Peyer's patch (tissue), 4 donors: ENCODE measurements around the gene METTL24. TPM values are rescaled to one million over a fixed set of nuclear protein-coding genes. Genes with fewer than 3 reads are reported as not detected.
A peak's percentile ranks its signal among the peaks of the same experiment; 100 is the strongest.

Experiments
- DNase-seq, 3 donors: peaks; one replicate each; pipeline ENCODE4 v3.0.0-alpha.2; 2017 to 2019
- H3K27ac ChIP-seq, 4 donors: fragments of 200-600 bp; sonication (generic); one replicate each; pipeline ENCODE4 v1.5.1; 2016 to 2019
- H3K27me3 ChIP-seq, 2 donors: fragments of 200-600 bp; sonication (generic); one replicate each; pipeline ENCODE4 v1.5.1; 2019
- H3K36me3 ChIP-seq, 3 donors: fragments of 200-600 bp; sonication (generic); one replicate each; pipeline ENCODE4 v1.5.1; 2016 to 2019
- H3K4me1 ChIP-seq, 4 donors: fragments of 200-600 bp; sonication (generic); one replicate each; pipeline ENCODE4 v1.5.1; 2016 to 2019
- H3K4me3 ChIP-seq, 4 donors: fragments of 200-600 bp; sonication (generic); 1 replicate in 3 of 4; 2 replicates in 1 of 4; pipeline ENCODE4 v1.5.1; 2016 to 2019; ENCODE audit warnings: mild to moderate bottlenecking in 1 of 4
- H3K9me3 ChIP-seq, 4 donors: fragments of 200-600 bp; sonication (generic); one replicate each; pipeline ENCODE4 v1.5.1; 2016 to 2019; ENCODE audit warnings: mild to moderate bottlenecking in 1 of 4
- CTCF ChIP-seq, 6 experiments: fragments of 450-650 bp in 4 of 6; fragments of 200-600 bp in 2 of 6; sonication (generic) in 1 of 6; IDR thresholded peaks; one replicate each; pipeline ENCODE4 v1.5.1; 2017 to 2019; ENCODE audit warnings: antibody characterized with exemption in 6 of 6, mild to moderate bottlenecking in 3 of 6, moderate library complexity in 1 of 6
- POLR2A ChIP-seq, 2 donors: fragments of 450-650 bp; IDR thresholded peaks; one replicate each; pipeline ENCODE4 v1.5.1; 2017; ENCODE audit warnings: antibody characterized with exemption in 2 of 2, mild to moderate bottlenecking in 2 of 2, moderate library complexity in 2 of 2
- total RNA-seq, 4 donors: library from RNA; depleted of rRNA; stranded (reverse); fragments of >200 nt; gene quantifications; one replicate each; pipeline ENCODE4 v1.1.0, GENCODE V29; 2016

METTL24 gene
- total RNA-seq, 4 donors from 2014 or later = 3.9 to 11.2 (median 6.8) TPM

- Histone ChIP-seq H3K4me1 (no peaks in the 10 kb centered on the region), H3K4me3 (no peak overlapping the region), H3K36me3 (no peaks in the 10 kb centered on the region), H3K27ac (no peak overlapping the region), H3K9me3 (no peaks in the 10 kb centered on the region), H3K27me3 (no peaks in the 10 kb centered on the region)
- TF ChIP-seq POLR2A (IDR thresholded peaks at IDR 0.05) (no peak), CTCF (IDR thresholded peaks at IDR 0.05) (no peak)
- DNase-seq = no peak
Observed at GRCh38 chr6:110298411-110298810, 59.7 kb downstream of the METTL24 start.

GRCh38 chr6:110296241-110297025, 61.7 kb downstream of the METTL24 start:
- Histone ChIP-seq H3K4me1 (no peaks in the 10 kb centered on the region), H3K36me3 (no peaks in the 10 kb centered on the region), H3K27ac (no peak overlapping the region), H3K27me3 (no peaks in the 10 kb centered on the region), H3K9me3 (no peaks in the 10 kb centered on the region), H3K4me3 (peak overlapping the region in 1 of 4 donors; percentile 15)
- TF ChIP-seq CTCF (IDR thresholded peaks at IDR 0.05) (no peak), POLR2A (IDR thresholded peaks at IDR 0.05) (no peak)
- no peak for DNase-seq

DNA sequence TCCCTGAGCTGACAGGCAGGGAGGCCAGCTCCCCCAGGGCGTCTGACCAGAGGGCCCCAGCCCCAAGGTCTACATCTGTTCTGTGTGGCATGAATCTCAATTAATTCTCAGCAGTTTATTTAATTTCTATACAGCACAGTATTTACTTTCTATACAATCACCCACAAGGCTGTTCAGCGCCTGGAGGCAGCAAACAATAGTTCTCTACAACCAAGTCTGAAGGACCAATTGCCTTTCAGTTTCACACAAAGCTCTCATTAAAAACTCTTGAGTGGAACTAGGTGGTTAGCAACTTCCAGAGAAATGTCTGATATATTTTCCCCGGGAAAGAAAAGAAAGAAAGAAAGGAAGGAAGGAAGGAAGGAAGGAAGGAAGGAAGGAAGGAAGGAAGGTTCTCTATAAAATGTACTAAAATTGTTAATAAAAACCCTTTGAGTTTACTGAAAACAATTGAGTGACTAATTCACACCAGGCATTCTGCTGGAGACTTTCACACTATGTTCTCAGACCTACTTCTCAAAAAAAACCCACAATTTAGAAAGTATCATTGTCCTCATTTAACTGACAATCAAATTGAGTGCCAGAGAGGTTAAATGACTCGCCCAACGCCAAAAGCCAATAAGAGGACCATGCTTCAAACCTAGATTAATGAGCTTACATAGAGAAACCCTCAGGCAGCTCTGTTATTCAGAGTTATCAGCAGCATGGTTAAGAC, 62.5 kb downstream of the METTL24 start:
- no peak overlapping the region for H3K4me3 ChIP-seq
- DNase-seq = no peak
- H3K36me3 ChIP-seq = no peaks in the 10 kb centered on the region
- TF ChIP-seq POLR2A (IDR thresholded peaks at IDR 0.05) (no peak), CTCF (IDR thresholded peaks at IDR 0.05) (no peak)
- no peaks in the 10 kb centered on the region for H3K9me3 ChIP-seq
- no peaks in the 10 kb centered on the region for H3K27me3 ChIP-seq
- H3K27ac ChIP-seq = no peak overlapping the region
- no peaks in the 10 kb centered on the region for H3K4me1 ChIP-seq

GRCh38 chr6:110287462-110288341, 70.4 kb downstream of the METTL24 start:
- DNase-seq = peak in 2 of 3 donors; percentile 58 to 74
- Histone ChIP-seq H3K27ac (peak overlapping the region in 3 of 4 donors; percentile 6 to 61 (median 41)), H3K4me1 (no peaks in the 10 kb centered on the region), H3K4me3 (peak overlapping the region in 1 of 4 donors; percentile 16), H3K36me3 (no peaks in the 10 kb centered on the region), H3K27me3 (no peaks in the 10 kb centered on the region), H3K9me3 (no peaks in the 10 kb centered on the region)
- TF ChIP-seq CTCF (IDR thresholded peaks at IDR 0.05) = no peak
- TF ChIP-seq POLR2A (IDR thresholded peaks at IDR 0.05) = no peak

GRCh38 chr6:110285306-110286060, 72.7 kb downstream of the METTL24 start:
- H3K27ac ChIP-seq = no peak overlapping the region
- H3K36me3 ChIP-seq = no peaks in the 10 kb centered on the region
- no peaks in the 10 kb centered on the region for H3K9me3 ChIP-seq
- no peaks in the 10 kb centered on the region for H3K4me1 ChIP-seq
- no peak for DNase-seq
- no peaks in the 10 kb centered on the region for H3K27me3 ChIP-seq
- TF ChIP-seq POLR2A (IDR thresholded peaks at IDR 0.05) (no peak), CTCF (IDR thresholded peaks at IDR 0.05) (no peak)
- no peak overlapping the region for H3K4me3 ChIP-seq
